Endothelial cell of umbilical vein (primary cell): Measurements from ENCODE around the gene DENND1A. TPM values are rescaled to one million over a fixed set of nuclear protein-coding genes. Genes with fewer than 3 reads are reported as not detected.
A peak's percentile ranks its signal among the peaks of the same experiment; 100 is the strongest.

ENCODE experiments used
- BruUV-seq: library from RNA; stranded (reverse); fragments of 400-500 nt; replicated peaks from 2 replicates; lab custom pipeline; 2021; lab: Mats Ljungman, UMichigan
- CTCF ChIA-PET: fragments of 300-600, 350-600 bp; sonication (Branson Sonifier 250); formaldehyde crosslinking; loops from one replicate; lab custom pipeline; 2021; ENCODE audit warnings: antibody characterized with exemption, inconsistent platforms; lab: Charles Lee
- POLR2A ChIA-PET: fragments of 300-600, 350-600 bp; sonication (Branson Sonifier 250); formaldehyde crosslinking; loops from one replicate; lab custom pipeline; 2021; ENCODE audit warnings: antibody characterized with exemption, inconsistent platforms; lab: Charles Lee
- DNase-seq: peaks from one replicate; pipeline ENCODE4 v3.0.0-alpha.2; 2011; ENCODE audit warnings: low read depth, low spot score
- FAIRE-seq: peaks from 2 replicates; lab custom pipeline; 2011; peaks lifted over from hg19 to GRCh38; lab: Jason Lieb, UNC
- H2AFZ ChIP-seq: 2 replicates; pipeline ENCODE4 v1.6.0; 2012; ENCODE audit warnings: low read depth, low read length, control low read depth, inconsistent platforms
- H3K27ac ChIP-seq: 2 replicates; pipeline ENCODE4 v1.5.1; 2011; ENCODE audit warnings: low read depth, mild to moderate bottlenecking, control low read depth, low read length, moderate library complexity; ENCODE audit not compliant: insufficient read depth
- H3K27me3 ChIP-seq, 2 experiments: 2 replicates each; pipeline versions ENCODE4 v1.6.0 to v1.6.1; 2011; ENCODE audit warnings: low read length in 2 of 2, mixed read lengths in 1 of 2; ENCODE audit not compliant: control insufficient read depth in 2 of 2, insufficient read depth in 2 of 2
- H3K36me3 ChIP-seq, 2 experiments: 2 replicates in 1 of 2; 3 replicates in 1 of 2; pipeline ENCODE4 v1.5.1; 2011; ENCODE audit warnings: low read length in 2 of 2, mild to moderate bottlenecking in 1 of 2, moderate library complexity in 1 of 2; ENCODE audit not compliant: control insufficient read depth in 2 of 2, insufficient read depth in 2 of 2; ENCODE audit errors: extremely low read depth in 1 of 2
- H3K4me1 ChIP-seq: 3 replicates; pipeline ENCODE4 v1.5.1; 2011; ENCODE audit warnings: mild to moderate bottlenecking, low read length; ENCODE audit not compliant: control insufficient read depth, insufficient read depth; ENCODE audit errors: extremely low read depth
- H3K4me2 ChIP-seq: 2 replicates; pipeline ENCODE4 v1.6.1; 2011; ENCODE audit warnings: low read length, control low read depth, mixed read lengths; ENCODE audit not compliant: insufficient read depth
- H3K4me3 ChIP-seq, 3 experiments: fragments of 200-600 bp in 1 of 3; sonication (generic), shearing (Covaris generic) in 1 of 3; replicated peaks in 1 of 3; 2 replicates each; pipeline ENCODE4 v1.5.1; 2011 to 2016; ENCODE audit warnings: control low read depth in 3 of 3, low read length in 3 of 3, mild to moderate bottlenecking in 2 of 3, inconsistent platforms in 1 of 3, low read depth in 1 of 3, moderate library complexity in 1 of 3; ENCODE audit not compliant: insufficient read depth in 1 of 3
- H3K79me2 ChIP-seq: 2 replicates; pipeline ENCODE4 v1.6.0; 2012; ENCODE audit warnings: low read length, inconsistent platforms; ENCODE audit not compliant: control insufficient read depth, insufficient read depth
- H3K9ac ChIP-seq: replicated peaks from 2 replicates; pipeline ENCODE3; 2011; ENCODE audit warnings: low read length, control low read depth; ENCODE audit not compliant: insufficient read depth; ENCODE audit errors: extremely low read depth
- H3K9me1 ChIP-seq: replicated peaks from 3 replicates; pipeline ENCODE4 v1.6.0; 2011; ENCODE audit warnings: mild to moderate bottlenecking, low read length; ENCODE audit not compliant: control insufficient read depth, insufficient read depth; ENCODE audit errors: extremely low read depth
- H3K9me3 ChIP-seq: replicated peaks from 2 replicates; pipeline ENCODE4 v1.5.1; 2012; ENCODE audit warnings: low read length, inconsistent platforms; ENCODE audit not compliant: control insufficient read depth, insufficient read depth
- H4K20me1 ChIP-seq: replicated peaks from 2 replicates; pipeline ENCODE3; 2011; ENCODE audit warnings: mild to moderate bottlenecking, low read length; ENCODE audit not compliant: control insufficient read depth, insufficient read depth; ENCODE audit errors: extremely low read depth
- EZH2 ChIP-seq: IDR thresholded peaks from 2 replicates; pipeline ENCODE4 v1.6.1; 2012; ENCODE audit warnings: borderline replicate concordance, low read depth, mild to moderate bottlenecking, moderate library complexity, low read length, inconsistent platforms; ENCODE audit not compliant: severe bottlenecking
- FOS ChIP-seq: IDR thresholded peaks from 2 replicates; pipeline ENCODE4 v1.6.1; 2011; ENCODE audit warnings: mild to moderate bottlenecking, low read length, moderate library complexity, borderline replicate concordance; ENCODE audit not compliant: insufficient read depth
- GATA2 ChIP-seq: IDR thresholded peaks from 2 replicates; pipeline ENCODE4 v1.7.0; 2011; ENCODE audit warnings: low read depth, mild to moderate bottlenecking, moderate library complexity, mixed read lengths, low read length; ENCODE audit not compliant: insufficient read length, insufficient read depth
- JUN ChIP-seq: IDR thresholded peaks from 2 replicates; pipeline ENCODE4 v1.6.1; 2011; ENCODE audit warnings: borderline replicate concordance, low read depth; ENCODE audit not compliant: insufficient read length, insufficient read depth
- MYC ChIP-seq: IDR thresholded peaks from one replicate; pipeline ENCODE4 v1.6.1; 2011; ENCODE audit warnings: mild to moderate bottlenecking, low read depth, low read length
- POLR2A ChIP-seq: IDR thresholded peaks from 2 replicates; pipeline ENCODE4 v1.6.1; 2012; ENCODE audit warnings: low read depth, mild to moderate bottlenecking, control low read depth, low read length
- POLR2AphosphoS5 ChIP-seq: IDR thresholded peaks from 2 replicates; pipeline ENCODE4 v1.6.1; 2012; ENCODE audit warnings: low read depth, mild to moderate bottlenecking, control low read depth, low read length, moderate library complexity; ENCODE audit not compliant: insufficient read depth
- dilution Hi-C: fragments of 300-500 bp; cut with MboI; formaldehyde crosslinking; loops from one replicate; pipeline ENCODE4 v1.15.0; 2019; ENCODE audit warnings: low sequenced_read_pairs; ENCODE audit not compliant: extremely low pct_ligation_motif_present
- intact Hi-C: fragments of 100-400 bp; cut with micrococcal nuclease; formaldehyde crosslinking; loops from one replicate; pipeline ENCODE4 v1.10.0; 2022
- polyA plus RNA-seq, 4 experiments: library from polyadenylated mRNA; depleted of rRNA in 3 of 4; stranded (reverse) in 3 of 4; unstranded in 1 of 4; fragments of >200 nt; gene quantifications; 2 replicates each; pipeline versions ENCODE4 v1.2.1 to v1.2.3, GENCODE V29; 2011 to 2012; ENCODE audit warnings: missing spikeins in 1 of 4
- total RNA-seq: library from RNA; stranded (reverse); gene quantifications from 2 replicates; pipeline ENCODE4 v1.2.3, GENCODE V29; 2021
- TF ChIP-seq, protein P1 (sequence below), 2 donors: IDR thresholded peaks; 1 replicate in 1 of 2; 2 replicates in 1 of 2; pipeline ENCODE4 v1.5.1; 2011; ENCODE audit warnings: low read length in 2 of 2, mild to moderate bottlenecking in 2 of 2, moderate library complexity in 2 of 2, control low read depth in 1 of 2, inconsistent platforms in 1 of 2, low read depth in 1 of 2; ENCODE audit not compliant: insufficient read depth in 1 of 2; ENCODE audit errors: extremely low read depth in 1 of 2
- TF ChIP-seq, protein P2 (sequence below): IDR thresholded peaks from 2 replicates; pipeline ENCODE4 v1.6.1; 2011; ENCODE audit not compliant: insufficient read depth, insufficient read length

Gene DENND1A
- total and polyA plus RNA-seq, 2 donors (not counting 3 experiments of a cell fraction or from before 2014, with no cell fraction given): 18.5 to 24.5 TPM

DNA sequence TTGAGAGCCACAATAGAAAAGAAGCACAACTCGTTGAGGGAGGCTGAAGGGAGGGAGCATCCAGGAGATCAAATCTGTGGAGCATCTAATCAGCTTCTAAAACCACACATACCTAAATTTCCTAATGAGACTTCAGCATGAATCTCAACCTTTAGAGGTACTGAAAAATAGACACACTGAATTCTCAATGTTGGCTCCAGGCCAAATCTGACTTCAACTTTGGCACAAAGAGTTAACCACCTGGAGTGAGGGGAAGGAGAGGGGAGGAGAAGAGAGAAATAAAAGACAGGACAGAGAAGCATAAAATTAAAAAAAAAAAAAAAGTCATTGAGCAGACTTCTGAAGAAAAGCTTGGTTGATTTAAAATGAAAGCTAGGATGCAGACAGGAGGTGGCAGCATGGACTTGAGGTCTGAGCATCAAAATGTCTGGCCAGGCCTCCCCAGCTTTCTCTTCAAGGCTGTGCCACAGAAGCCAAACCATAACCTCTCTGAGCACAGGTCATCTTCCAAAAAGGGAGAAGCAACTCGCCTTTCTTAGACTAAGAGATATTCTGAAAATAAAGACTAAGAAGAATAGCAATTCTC, 205.6 kb downstream of the DENND1A start:
- Histone ChIP-seq H3K4me3 (no peak overlapping the region), H3K4me2 (no peak overlapping the region), H3K9me3 (no peaks in the 10 kb centered on the region), H4K20me1 (no peaks in the 10 kb centered on the region), H3K27me3 (no peaks in the 10 kb centered on the region), H3K79me2 (no peaks in the 10 kb centered on the region), H3K9ac (no peak overlapping the region), H3K27ac (no peak overlapping the region), H2AFZ (no peak overlapping the region), H3K36me3 (no peaks in the 10 kb centered on the region), H3K9me1 (no peaks in the 10 kb centered on the region), H3K4me1 (no peaks in the 10 kb centered on the region)
- POLR2A ChIA-PET: no interaction called here
- intact Hi-C loops (no loop called here), dilution Hi-C loops (no loop called here)
- FAIRE-seq (peak; percentile 26), DNase-seq (peak; percentile 37)
- TF ChIP-seq, protein P1, sequence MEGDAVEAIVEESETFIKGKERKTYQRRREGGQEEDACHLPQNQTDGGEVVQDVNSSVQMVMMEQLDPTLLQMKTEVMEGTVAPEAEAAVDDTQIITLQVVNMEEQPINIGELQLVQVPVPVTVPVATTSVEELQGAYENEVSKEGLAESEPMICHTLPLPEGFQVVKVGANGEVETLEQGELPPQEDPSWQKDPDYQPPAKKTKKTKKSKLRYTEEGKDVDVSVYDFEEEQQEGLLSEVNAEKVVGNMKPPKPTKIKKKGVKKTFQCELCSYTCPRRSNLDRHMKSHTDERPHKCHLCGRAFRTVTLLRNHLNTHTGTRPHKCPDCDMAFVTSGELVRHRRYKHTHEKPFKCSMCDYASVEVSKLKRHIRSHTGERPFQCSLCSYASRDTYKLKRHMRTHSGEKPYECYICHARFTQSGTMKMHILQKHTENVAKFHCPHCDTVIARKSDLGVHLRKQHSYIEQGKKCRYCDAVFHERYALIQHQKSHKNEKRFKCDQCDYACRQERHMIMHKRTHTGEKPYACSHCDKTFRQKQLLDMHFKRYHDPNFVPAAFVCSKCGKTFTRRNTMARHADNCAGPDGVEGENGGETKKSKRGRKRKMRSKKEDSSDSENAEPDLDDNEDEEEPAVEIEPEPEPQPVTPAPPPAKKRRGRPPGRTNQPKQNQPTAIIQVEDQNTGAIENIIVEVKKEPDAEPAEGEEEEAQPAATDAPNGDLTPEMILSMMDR (IDR thresholded peaks at IDR 0.05; ENCODE audit: extremely low read depth in 1 of 2, insufficient read depth in 1 of 2, low read depth in 1 of 2, low read length in 2 of 2): peak in 1 of 2 donors; percentile 9
- TF ChIP-seq JUN: no peak
- CTCF ChIA-PET: interaction anchor here (0.9 to 3.0 kb wide), 5 partner anchors 11 to 316 kb away, joined by 3 to 28 read pairs (median 3); no protein-coding TSS in a partner anchor
- no TSS peak for BruUV-seq

DNA sequence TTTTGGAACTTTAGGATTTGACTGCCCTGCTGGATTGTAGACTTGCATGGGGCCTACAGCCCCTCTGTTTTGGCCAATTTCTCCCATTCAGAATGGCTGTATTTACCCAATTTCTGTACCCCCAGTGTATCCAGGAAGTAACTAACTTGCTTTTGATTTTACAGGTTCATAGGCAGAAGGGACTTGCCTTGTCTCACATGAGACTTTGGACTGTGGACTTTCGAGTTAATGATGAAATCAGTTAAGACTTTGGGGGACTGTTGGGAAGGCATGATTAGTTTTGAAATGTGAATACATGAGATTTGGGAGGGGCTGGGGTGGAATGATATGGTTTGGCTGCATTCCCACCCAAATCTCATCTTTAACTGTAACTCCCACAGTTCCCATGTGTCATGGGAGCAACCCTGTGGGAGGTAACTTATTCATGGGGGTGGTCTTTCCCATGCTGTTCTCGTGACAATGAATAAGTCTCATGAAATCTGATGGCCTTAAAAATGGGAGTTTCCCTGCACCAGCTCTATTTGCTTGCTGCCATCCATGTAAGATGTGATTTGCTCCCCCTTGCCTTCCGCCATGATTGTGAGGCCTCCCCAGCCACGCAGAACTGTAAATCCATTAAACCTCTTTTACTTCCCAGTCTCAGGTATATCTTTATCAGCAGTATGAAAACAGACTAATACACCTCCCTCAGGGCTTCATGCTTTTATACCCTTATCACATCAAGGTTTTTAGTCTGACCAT, 206.6 kb downstream of the DENND1A start:
- intact Hi-C loops: no loop called here

More for the DNA sequence above, 206.6 kb downstream of the DENND1A start:
- dilution Hi-C loops: no loop called here
- DNase-seq (no peak), FAIRE-seq (no peak)
- no peaks in the 10 kb centered on the region for H3K4me1 ChIP-seq
- ChIA-PET POLR2A (no interaction called here), CTCF (interaction anchor here (3.0 kb wide), 1 partner anchor 317 kb away, joined by 28 read pairs; no protein-coding TSS in a partner anchor)
- no TSS peak for BruUV-seq
- no peaks in the 10 kb centered on the region for H3K36me3 ChIP-seq
- H3K9me3 ChIP-seq: no peaks in the 10 kb centered on the region
- no peaks in the 10 kb centered on the region for H3K9me1 ChIP-seq
- H3K9ac ChIP-seq: no peak overlapping the region
- H3K79me2 ChIP-seq: no peaks in the 10 kb centered on the region
- no peak overlapping the region for H3K27ac ChIP-seq
- H3K27me3 ChIP-seq: no peaks in the 10 kb centered on the region
- no peaks in the 10 kb centered on the region for H4K20me1 ChIP-seq
- H3K4me3 ChIP-seq: no peak overlapping the region
- no peak overlapping the region for H3K4me2 ChIP-seq
- TF ChIP-seq MYC (no peak), GATA2 (no peak), POLR2AphosphoS5 (no peak), JUN (no peak), POLR2A (no peak), EZH2 (no peak), FOS (no peak)
- TF ChIP-seq, protein P1 (IDR thresholded peaks at IDR 0.05; ENCODE audit: extremely low read depth in 1 of 2, insufficient read depth in 1 of 2, low read depth in 1 of 2, low read length in 2 of 2): no peak
- TF ChIP-seq, protein P2, sequence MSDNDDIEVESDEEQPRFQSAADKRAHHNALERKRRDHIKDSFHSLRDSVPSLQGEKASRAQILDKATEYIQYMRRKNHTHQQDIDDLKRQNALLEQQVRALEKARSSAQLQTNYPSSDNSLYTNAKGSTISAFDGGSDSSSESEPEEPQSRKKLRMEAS: no peak
- H2AFZ ChIP-seq: no peak overlapping the region
